Keratinocyte (primary cell): ENCODE data around the gene BMP8B. TPM values are rescaled to one million over a fixed set of nuclear protein-coding genes. Genes with fewer than 3 reads are reported as not detected.

Source experiments
- DNase-seq: peaks from one replicate; pipeline ENCODE4 v3.0.0-alpha.2; 2011; ENCODE audit warnings: low read depth, missing footprints, low spot score
- FAIRE-seq: peaks from 2 replicates; lab custom pipeline; 2011; peaks lifted over from hg19 to GRCh38; lab: Jason Lieb, UNC
- H2AFZ ChIP-seq: 2 replicates; pipeline ENCODE4 v1.6.0; 2012; ENCODE audit warnings: low read length, control low read depth, inconsistent platforms; ENCODE audit not compliant: control insufficient read depth
- H3K27ac ChIP-seq: 2 replicates; pipeline ENCODE4 v1.5.1; 2011; ENCODE audit warnings: low read length; ENCODE audit not compliant: control insufficient read depth, insufficient read depth
- H3K27me3 ChIP-seq: 3 replicates; pipeline ENCODE4 v1.6.0; 2011; ENCODE audit warnings: low read length; ENCODE audit not compliant: control insufficient read depth, insufficient read depth; ENCODE audit errors: extremely low read depth
- H3K36me3 ChIP-seq, 2 experiments: 2 replicates in 1 of 2; 3 replicates in 1 of 2; pipeline ENCODE4 v1.5.1; 2011; ENCODE audit warnings: low read length in 2 of 2, mild to moderate bottlenecking in 1 of 2; ENCODE audit not compliant: control insufficient read depth in 2 of 2, insufficient read depth in 2 of 2; ENCODE audit errors: extremely low read depth in 1 of 2
- H3K4me1 ChIP-seq: 3 replicates; pipeline ENCODE4 v1.5.1; 2011; ENCODE audit warnings: low read length; ENCODE audit not compliant: control insufficient read depth, insufficient read depth; ENCODE audit errors: extremely low read depth
- H3K4me2 ChIP-seq: 3 replicates; pipeline ENCODE4 v1.6.0; 2011; ENCODE audit warnings: low read depth, low read length; ENCODE audit not compliant: control insufficient read depth, insufficient read depth; ENCODE audit errors: extremely low read depth
- H3K4me3 ChIP-seq, 3 experiments: fragments of 200-600 bp in 1 of 3; sonication (generic) in 1 of 3; 2 replicates in 2 of 3; 3 replicates in 1 of 3; pipeline ENCODE4 v1.5.1; 2011 to 2016; ENCODE audit warnings: low read length in 3 of 3, mild to moderate bottlenecking in 3 of 3, control low read depth in 2 of 3, inconsistent platforms in 1 of 3, low read depth in 1 of 3, mixed read lengths in 1 of 3, mixed run types in 1 of 3, moderate library complexity in 1 of 3; ENCODE audit not compliant: control insufficient read depth in 2 of 3, insufficient read depth in 2 of 3; ENCODE audit errors: extremely low read depth in 1 of 3
- H3K79me2 ChIP-seq: 2 replicates; pipeline ENCODE4 v1.6.0; 2012; ENCODE audit warnings: low read length; ENCODE audit not compliant: control insufficient read depth, insufficient read depth
- H3K9ac ChIP-seq: 3 replicates; pipeline ENCODE4 v1.6.0; 2011; ENCODE audit warnings: low read length; ENCODE audit not compliant: control insufficient read depth, insufficient read depth; ENCODE audit errors: extremely low read depth
- H3K9me1 ChIP-seq: 3 replicates; pipeline ENCODE4 v1.6.0; 2011; ENCODE audit warnings: low read length; ENCODE audit not compliant: control insufficient read depth, insufficient read depth; ENCODE audit errors: extremely low read depth
- H3K9me3 ChIP-seq: 2 replicates; pipeline ENCODE4 v1.5.1; 2012; ENCODE audit warnings: low read depth, low read length; ENCODE audit not compliant: control insufficient read depth
- H4K20me1 ChIP-seq: 3 replicates; pipeline ENCODE4 v1.6.0; 2011; ENCODE audit warnings: low read length; ENCODE audit not compliant: control insufficient read depth, insufficient read depth; ENCODE audit errors: extremely low read depth
- CTCF ChIP-seq, 3 experiments: IDR thresholded peaks in 1 of 3; conservative IDR thresholded peaks in 1 of 3; optimal IDR thresholded peaks in 1 of 3; 2 replicates in 2 of 3; 3 replicates in 1 of 3; pipeline versions ENCODE3 to v1.5.1; 2011; ENCODE audit warnings: low read length in 3 of 3, mild to moderate bottlenecking in 3 of 3, moderate library complexity in 2 of 3, control low read depth in 1 of 3, inconsistent platforms in 1 of 3; ENCODE audit not compliant: insufficient read depth in 2 of 3; ENCODE audit errors: extremely low read depth in 1 of 3
- EZH2 ChIP-seq: IDR thresholded peaks from one replicate; pipeline ENCODE4 v1.6.1; 2012; ENCODE audit warnings: inconsistent platforms, mild to moderate bottlenecking, low read length, moderate library complexity
- dilution Hi-C: fragments of 300-500 bp; cut with MboI; formaldehyde crosslinking; loops from one replicate; pipeline ENCODE4 v1.7.0; 2020; ENCODE audit warnings: low sequenced_read_pairs; ENCODE audit not compliant: extremely low pct_ligation_motif_present
- polyA plus RNA-seq, 5 experiments: library from polyadenylated mRNA; depleted of rRNA in 3 of 5; stranded (reverse) in 3 of 5; stranded (forward) in 1 of 5; unstranded in 1 of 5; fragments of >200 nt; gene quantifications; 1 replicate in 1 of 5; 2 replicates in 3 of 5; 3 replicates in 1 of 5; pipeline versions ENCODE4 v1.2.1 to v1.2.3, GENCODE V29; 2011 to 2012; ENCODE audit warnings: missing spikeins in 2 of 5, low read depth in 1 of 5, low replicate concordance in 1 of 5

The BMP8B gene
- polyA plus RNA-seq, 1 donor (not counting 4 experiments of a cell fraction or from before 2014, with no cell fraction given), result 0.04 TPM

GRCh38 chr1:39782103-39782502 lies 6.6 kb downstream of the BMP8B start:
- H3K4me2 ChIP-seq, result no peak overlapping the region
- H3K27me3 ChIP-seq, result peaks cover 6% of the 10 kb centered on the region
- FAIRE-seq, result no peak
- dilution Hi-C loops, result no loop called here
- H3K79me2 ChIP-seq, result no peaks in the 10 kb centered on the region
- H3K9me1 ChIP-seq, result no peaks in the 10 kb centered on the region
- no peak overlapping the region for H3K27ac ChIP-seq
- TF ChIP-seq EZH2 (no peak), CTCF (optimal IDR thresholded peaks at IDR 0.05 in 1 of 3, IDR thresholded peaks at IDR 0.05 in 1 of 3, conservative IDR thresholded peaks at IDR 0.05 in 1 of 3; ENCODE audit: extremely low read depth in 1 of 3, insufficient read depth in 2 of 3, low read length in 3 of 3) (no peak)
- no peak overlapping the region for H3K9ac ChIP-seq
- no peaks in the 10 kb centered on the region for H3K9me3 ChIP-seq
- no peaks in the 10 kb centered on the region for H3K36me3 ChIP-seq
- no peak for DNase-seq
- H3K4me3 ChIP-seq, result no peak overlapping the region
- H3K4me1 ChIP-seq, result no peaks in the 10 kb centered on the region
- no peak overlapping the region for H2AFZ ChIP-seq
- no peaks in the 10 kb centered on the region for H4K20me1 ChIP-seq

- no peak for TF ChIP-seq CTCF (optimal IDR thresholded peaks at IDR 0.05 in 1 of 3, IDR thresholded peaks at IDR 0.05 in 1 of 3, conservative IDR thresholded peaks at IDR 0.05 in 1 of 3; ENCODE audit: extremely low read depth in 1 of 3, insufficient read depth in 2 of 3, low read length in 3 of 3)
- no peak for TF ChIP-seq EZH2
- no peak overlapping the region for H3K27ac ChIP-seq
- dilution Hi-C loops, result no loop called here
- DNase-seq (no peak), FAIRE-seq (no peak)
- no peaks in the 10 kb centered on the region for H3K27me3 ChIP-seq
- H3K36me3 ChIP-seq, result no peaks in the 10 kb centered on the region
- H3K9me3 ChIP-seq, result no peaks in the 10 kb centered on the region
- no peak overlapping the region for H3K9ac ChIP-seq
- H4K20me1 ChIP-seq, result no peaks in the 10 kb centered on the region
- no peaks in the 10 kb centered on the region for H3K79me2 ChIP-seq
- no peak overlapping the region for H3K4me2 ChIP-seq
- no peaks in the 10 kb centered on the region for H3K4me1 ChIP-seq
- no peaks in the 10 kb centered on the region for H3K9me1 ChIP-seq
- H2AFZ ChIP-seq, result no peak overlapping the region
- H3K4me3 ChIP-seq, result no peak overlapping the region
Measured at GRCh38 chr1:39781349-39781715, 7.3 kb downstream of the BMP8B start.
